Activated CD4-positive, alpha-beta T cell treated with anti-CD3 and anti-CD28 coated beads for 24 hours (primary cell): ENCODE measurements around the gene KIAA0232.
A peak's percentile ranks its signal among the peaks of the same experiment; 100 is the strongest.
"Not testable (repeated sequence)": the region's sequence is repeated elsewhere in the genome, so short reads cannot be mapped to it uniquely, and the experiment has no call there.

Experiments used
- DNase-seq, 2 donors: peaks; one replicate each; pipeline ENCODE4 v3.0.0-alpha.2; 2020; ENCODE audit warnings: low read depth in 2 of 2

KIAA0232 gene

GRCh38 chr4:6901669-6902317 lies 119.3 kb downstream of the KIAA0232 start:
- DNase-seq: no peak

- no peak for DNase-seq
Measured at GRCh38 chr4:6902318-6903042, 120.0 kb downstream of the KIAA0232 start.

- no peak for DNase-seq
Measured at GRCh38 chr4:6905516-6906445, 123.3 kb downstream of the KIAA0232 start.

GRCh38 chr4:6906486-6906885 lies 124.0 kb downstream of the KIAA0232 start:
- not testable (repeated sequence) for DNase-seq

GRCh38 chr4:6907658-6908191 lies 125.2 kb downstream of the KIAA0232 start:
- DNase-seq: no peak

- no peak for DNase-seq
Measured at GRCh38 chr4:6908432-6909112, 126.0 kb downstream of the KIAA0232 start.

GRCh38 chr4:6909113-6909969 lies 126.8 kb downstream of the KIAA0232 start, which contains the start of gene TBC1D14:
TSS of gene TBC1D14 (plus strand) at chr4:6909826. CDS start at chr4:6923390, 13,564 bp downstream.
- DNase-seq: peak; percentile 76

GRCh38 chr4:6909970-6910339 lies 127.4 kb downstream of the KIAA0232 start:
- DNase-seq: no peak

GRCh38 chr4:6910340-6910959 lies 127.9 kb downstream of the KIAA0232 start:
- no peak for DNase-seq

- DNase-seq: no peak
Measured at GRCh38 chr4:6910960-6911874, 128.7 kb downstream of the KIAA0232 start.

- DNase-seq: not testable (repeated sequence)
Measured at GRCh38 chr4:6911917-6912316, 129.4 kb downstream of the KIAA0232 start.

GRCh38 chr4:6912441-6912840 lies 129.9 kb downstream of the KIAA0232 start:
- no peak for DNase-seq

GRCh38 chr4:6913350-6913905 lies 130.9 kb downstream of the KIAA0232 start:
- DNase-seq: no peak

GRCh38 chr4:6914448-6914847 lies 131.9 kb downstream of the KIAA0232 start:
- no peak for DNase-seq

GRCh38 chr4:6915041-6916005 lies 132.8 kb downstream of the KIAA0232 start:
- no peak for DNase-seq

- DNase-seq: no peak
Measured at GRCh38 chr4:6916069-6916586, 133.6 kb downstream of the KIAA0232 start.
